PC-9 (cell line): Measurements from ENCODE around the gene NLGN4X. TPM values are rescaled to one million over a fixed set of nuclear protein-coding genes. Genes with fewer than 3 reads are reported as not detected.

ENCODE experiments used
- Bru-seq: library from RNA; stranded (reverse); fragments of 400-500 nt; gene quantifications from one replicate; lab custom pipeline; 2021; lab: Mats Ljungman, UMichigan
- BruChase-seq, 2 experiments: library from RNA; stranded (reverse); fragments of 400-500 nt; gene quantifications; one replicate each; lab custom pipeline; 2021; lab: Mats Ljungman, UMichigan
- BruUV-seq: library from RNA; stranded (reverse); fragments of 400-500 nt; replicated peaks from 2 replicates; lab custom pipeline; 2021; lab: Mats Ljungman, UMichigan
- CTCF ChIA-PET: fragments of 300-600 bp; sonication (Branson Sonifier 250); formaldehyde crosslinking; loops from one replicate; lab custom pipeline; 2022; ENCODE audit warnings: antibody characterized with exemption; lab: Charles Lee
- POLR2A ChIA-PET: fragments of 300-600 bp; sonication (Branson Sonifier 250); formaldehyde crosslinking; loops from one replicate; lab custom pipeline; 2022; ENCODE audit warnings: antibody characterized with exemption; ENCODE audit not compliant: unreplicated experiment; lab: Charles Lee
- DNase-seq, 2 experiments: peaks; one replicate each; pipeline versions ENCODE4 v3.0.0 to v3.0.0-alpha.2; 2015 to 2022; ENCODE audit warnings: mixed read lengths in 1 of 2
- H2AFZ ChIP-seq: fragments of 200-600 bp; sonication (generic); 2 replicates; pipeline ENCODE4 v1.8.1; 2017; ENCODE audit warnings: antibody characterized with exemption
- H3F3A ChIP-seq: fragments of 200-600 bp; sonication (generic); 2 replicates; pipeline ENCODE4 v1.8.1; 2017; ENCODE audit warnings: antibody characterized with exemption, mild to moderate bottlenecking, low read depth; ENCODE audit not compliant: insufficient read depth
- H3K27ac ChIP-seq: fragments of 200-600 bp; sonication (generic); 2 replicates; pipeline ENCODE4 v1.6.1; 2016; ENCODE audit warnings: mixed run types
- H3K27me3 ChIP-seq: fragments of 200-600 bp; sonication (generic); 2 replicates; pipeline ENCODE4 v1.6.1; 2016; ENCODE audit warnings: low read depth, mixed run types; ENCODE audit not compliant: insufficient read depth
- H3K36me3 ChIP-seq: fragments of 200-600 bp; sonication (generic); 2 replicates; pipeline ENCODE4 v1.6.1; 2016; ENCODE audit warnings: low read depth, mixed run types
- H3K4me1 ChIP-seq: fragments of 200-600 bp; sonication (generic); replicated peaks from 2 replicates; pipeline ENCODE4 v1.6.1; 2016; ENCODE audit warnings: mixed run types; ENCODE audit not compliant: insufficient read depth
- H3K4me2 ChIP-seq: fragments of 200-600 bp; sonication (generic); 2 replicates; pipeline ENCODE4 v1.6.1; 2017; ENCODE audit warnings: mixed run types
- H3K4me3 ChIP-seq: fragments of 200-600 bp; sonication (generic); 2 replicates; pipeline ENCODE4 v1.6.1; 2016; ENCODE audit warnings: mixed run types
- H3K79me2 ChIP-seq: fragments of 200-600 bp; sonication (generic); 2 replicates; pipeline ENCODE4 v1.6.1; 2017; ENCODE audit warnings: low read depth, mixed run types
- H3K9me2 ChIP-seq: fragments of 200-600 bp; sonication (generic); 2 replicates; pipeline ENCODE4 v1.8.1; 2017; ENCODE audit warnings: mild to moderate bottlenecking; ENCODE audit not compliant: insufficient read depth
- H3K9me3 ChIP-seq: fragments of 200-600 bp; sonication (generic); 2 replicates; pipeline ENCODE4 v1.8.1; 2016; ENCODE audit warnings: low read depth; ENCODE audit not compliant: insufficient read depth
- H4K20me1 ChIP-seq: fragments of 200-600 bp; sonication (generic); 2 replicates; pipeline ENCODE4 v1.8.1; 2017; ENCODE audit not compliant: insufficient read depth
- EZH2 ChIP-seq: fragments of 200-600 bp; sonication (generic); IDR thresholded peaks from 2 replicates; pipeline ENCODE4 v1.8.0; 2017; ENCODE audit warnings: antibody characterized with exemption, low read depth
- intact Hi-C: fragments of 100-400 bp; cut with micrococcal nuclease; formaldehyde crosslinking; loops from one replicate; pipeline ENCODE4 v1.10.0; 2022; ENCODE audit not compliant: unreplicated experiment
- long read RNA-seq: library from polyadenylated mRNA; stranded (forward); transcript quantifications from one replicate; pipeline ENCODE4 v2.0.0, GENCODE V29; 2022
- total RNA-seq: library from RNA; stranded (reverse); gene quantifications from 2 replicates; pipeline ENCODE4 v1.2.3, GENCODE V29; 2021
- TF ChIP-seq, protein P1 (sequence below): fragments of 200-600 bp; sonication (generic); conservative IDR thresholded peaks from 2 replicates; pipeline ENCODE4 v1.6.1; 2017; ENCODE audit warnings: mixed run types, antibody characterized with exemption, mild to moderate bottlenecking, moderate library complexity

The NLGN4X gene
- total RNA-seq (0.31 and 0.48 TPM in 2 replicates), Bru-seq, nascent RNA (percentile 19 among the genes with signal in this experiment), BruChase-seq, experiment 1, labeled RNA remaining after a 2-hour chase (percentile 13 among the genes with signal in this experiment), BruChase-seq, experiment 2, labeled RNA remaining after a 6-hour chase (percentile 12 among the genes with signal in this experiment)
- long read RNA-seq: 0 reads

DNA sequence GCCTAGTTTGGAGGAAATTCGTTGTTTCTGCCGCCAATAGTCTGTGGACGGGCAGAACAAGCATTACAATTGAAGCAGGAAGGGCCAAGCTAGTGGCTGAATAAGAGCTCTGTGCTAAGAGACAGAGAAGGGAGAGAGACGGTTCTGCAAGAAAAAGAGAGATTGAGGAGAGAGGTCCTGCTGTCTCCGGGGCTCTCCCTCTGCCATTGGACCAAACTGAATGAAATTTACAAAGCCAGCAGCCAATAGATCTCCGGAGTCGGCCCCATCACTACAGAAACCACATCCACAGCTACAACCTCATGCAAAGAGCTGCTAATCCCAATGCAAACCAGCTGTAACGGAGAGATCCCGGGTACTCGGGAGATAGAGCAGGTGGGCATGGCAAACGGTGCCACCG, at the start of gene NLGN4X:
Gene NLGN4X, minus strand, starts transcription at position 148 of the 400 bp plus-strand sequence. CDS start 77,401 bp downstream, outside the sequence.
- ChIA-PET POLR2A (no interaction called here), CTCF (no interaction called here)
- H3K79me2 ChIP-seq: no peaks in the 10 kb centered on the region
- no peak for DNase-seq
- H4K20me1 ChIP-seq: no peaks in the 10 kb centered on the region
- H3K4me2 ChIP-seq: no peak within 1 kb of the TSS
- TF ChIP-seq EZH2: no peak
- TF ChIP-seq, protein P1, sequence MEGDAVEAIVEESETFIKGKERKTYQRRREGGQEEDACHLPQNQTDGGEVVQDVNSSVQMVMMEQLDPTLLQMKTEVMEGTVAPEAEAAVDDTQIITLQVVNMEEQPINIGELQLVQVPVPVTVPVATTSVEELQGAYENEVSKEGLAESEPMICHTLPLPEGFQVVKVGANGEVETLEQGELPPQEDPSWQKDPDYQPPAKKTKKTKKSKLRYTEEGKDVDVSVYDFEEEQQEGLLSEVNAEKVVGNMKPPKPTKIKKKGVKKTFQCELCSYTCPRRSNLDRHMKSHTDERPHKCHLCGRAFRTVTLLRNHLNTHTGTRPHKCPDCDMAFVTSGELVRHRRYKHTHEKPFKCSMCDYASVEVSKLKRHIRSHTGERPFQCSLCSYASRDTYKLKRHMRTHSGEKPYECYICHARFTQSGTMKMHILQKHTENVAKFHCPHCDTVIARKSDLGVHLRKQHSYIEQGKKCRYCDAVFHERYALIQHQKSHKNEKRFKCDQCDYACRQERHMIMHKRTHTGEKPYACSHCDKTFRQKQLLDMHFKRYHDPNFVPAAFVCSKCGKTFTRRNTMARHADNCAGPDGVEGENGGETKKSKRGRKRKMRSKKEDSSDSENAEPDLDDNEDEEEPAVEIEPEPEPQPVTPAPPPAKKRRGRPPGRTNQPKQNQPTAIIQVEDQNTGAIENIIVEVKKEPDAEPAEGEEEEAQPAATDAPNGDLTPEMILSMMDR: no peak
- intact Hi-C loops: no loop called here
- H3K9me3 ChIP-seq: no peaks in the 10 kb centered on the region
- no peaks in the 10 kb centered on the region for H3K36me3 ChIP-seq
- H3K27me3 ChIP-seq: no peaks in the 10 kb centered on the region
- no peak within 1 kb of the TSS for H2AFZ ChIP-seq
- H3K4me1 ChIP-seq: no peaks in the 10 kb centered on the region
- H3F3A ChIP-seq: no peaks in the 10 kb centered on the region
- no peak within 1 kb of the TSS for H3K4me3 ChIP-seq
- H3K9me2 ChIP-seq: no peaks in the 10 kb centered on the region
- no peak within 1 kb of the TSS for H3K27ac ChIP-seq
- no TSS peak for BruUV-seq

DNA sequence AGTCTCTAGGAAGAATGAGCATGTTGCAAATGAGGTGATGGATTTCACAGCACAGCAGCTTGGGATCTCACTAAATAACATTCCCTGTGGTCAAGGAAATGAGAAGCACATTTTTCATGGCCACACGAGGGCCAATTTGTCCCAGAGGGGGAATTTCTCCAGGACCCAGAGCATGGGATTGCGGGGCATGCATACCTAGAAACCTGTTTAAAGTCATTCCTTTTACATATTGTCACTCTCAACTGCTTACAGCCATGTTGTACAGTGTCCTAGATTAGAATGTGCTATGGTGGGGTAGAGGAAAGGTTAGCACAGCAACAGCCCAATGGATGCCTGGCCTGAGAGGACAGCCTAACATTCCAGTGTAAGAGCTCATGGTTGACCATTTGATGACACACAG, 37.4 kb upstream of the NLGN4X start:
- intact Hi-C loops: no loop called here
- BruUV-seq: no TSS peak

DNA sequence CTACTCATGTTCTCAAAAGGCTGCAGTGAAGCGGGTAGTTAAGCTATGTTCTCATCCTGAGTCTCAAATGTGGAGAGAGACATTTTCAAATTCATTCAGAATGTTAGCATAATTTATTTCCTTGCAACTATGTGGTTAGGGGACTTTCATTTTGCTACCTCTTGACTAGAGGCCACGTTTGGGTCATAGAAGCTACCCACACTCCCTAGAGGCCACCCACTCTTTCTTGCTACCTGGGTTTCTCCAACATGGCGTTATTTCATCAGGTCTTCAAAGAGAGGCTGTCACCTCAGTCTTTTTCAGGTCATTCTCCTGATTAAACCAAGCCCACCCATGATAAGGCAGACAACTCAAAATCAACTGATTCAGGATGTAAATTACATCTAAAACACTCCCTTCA, 34.3 kb upstream of the NLGN4X start:
- intact Hi-C loops: no loop called here

More for the DNA sequence above, 37.4 kb upstream of the NLGN4X start:
- peak in 1 of 2 experiments; percentile 40 for DNase-seq
- no peaks in the 10 kb centered on the region for H4K20me1 ChIP-seq
- no peaks in the 10 kb centered on the region for H3K27me3 ChIP-seq
- H2AFZ ChIP-seq: no peak overlapping the region
- H3K4me1 ChIP-seq: no peaks in the 10 kb centered on the region
- no peaks in the 10 kb centered on the region for H3K9me3 ChIP-seq
- H3K27ac ChIP-seq: no peak overlapping the region
- H3K79me2 ChIP-seq: no peaks in the 10 kb centered on the region
- no peaks in the 10 kb centered on the region for H3F3A ChIP-seq
- H3K9me2 ChIP-seq: no peaks in the 10 kb centered on the region; the same call in 1 of the 2 replicates
- no peak overlapping the region for H3K4me3 ChIP-seq
- CTCF ChIA-PET: no interaction called here
- H3K36me3 ChIP-seq: no peaks in the 10 kb centered on the region
- POLR2A ChIA-PET: no interaction called here
- TF ChIP-seq, protein P1: no peak
- no peak for TF ChIP-seq EZH2
- no peak overlapping the region for H3K4me2 ChIP-seq

More for the DNA sequence above, 34.3 kb upstream of the NLGN4X start:
- CTCF ChIA-PET: no interaction called here
- Histone ChIP-seq H4K20me1 (no peaks in the 10 kb centered on the region), H3K4me1 (no peaks in the 10 kb centered on the region), H2AFZ (no peak overlapping the region), H3K27me3 (no peaks in the 10 kb centered on the region), H3K4me2 (no peak overlapping the region), H3K36me3 (no peaks in the 10 kb centered on the region), H3F3A (no peaks in the 10 kb centered on the region), H3K79me2 (no peaks in the 10 kb centered on the region), H3K9me2 (no peaks in the 10 kb centered on the region; the same call in 1 of the 2 replicates), H3K4me3 (no peak overlapping the region), H3K27ac (no peak overlapping the region), H3K9me3 (no peaks in the 10 kb centered on the region)
- POLR2A ChIA-PET: no interaction called here
- DNase-seq: no peak
- BruUV-seq: no TSS peak
- no peak for TF ChIP-seq EZH2
- TF ChIP-seq, protein P1: no peak
